GM12891 (cell line): ENCODE measurements around the gene ABCF2.

Source experiments
- PAX5 ChIP-seq: IDR thresholded peaks from 2 replicates; pipeline ENCODE4 v1.6.1; 2011; ENCODE audit warnings: low read length, moderate library complexity, mild to moderate bottlenecking; ENCODE audit not compliant: insufficient read depth, severe bottlenecking
- POLR2A ChIP-seq: IDR thresholded peaks from 2 replicates; pipeline ENCODE4 v1.6.1; 2011; ENCODE audit warnings: low read depth, low read length, control low read depth
- POLR2AphosphoS5 ChIP-seq: IDR thresholded peaks from 2 replicates; pipeline ENCODE4 v1.6.1; 2011; ENCODE audit warnings: low read depth, low read length, control low read depth
- POU2F2 ChIP-seq: IDR thresholded peaks from 2 replicates; pipeline ENCODE4 v1.6.1; 2011; ENCODE audit warnings: low read depth, mild to moderate bottlenecking, control low read depth, low read length, moderate library complexity
- SPI1 ChIP-seq: IDR thresholded peaks from 2 replicates; pipeline ENCODE4 v1.6.1; 2011; ENCODE audit warnings: low read depth, low read length, control low read depth
- TAF1 ChIP-seq: IDR thresholded peaks from 2 replicates; pipeline ENCODE4 v1.6.1; 2011; ENCODE audit warnings: low read depth, low read length, control low read depth

- TF ChIP-seq POLR2AphosphoS5 (no peak), POLR2A (no peak), POU2F2 (no peak), SPI1 (no peak), PAX5 (no peak), TAF1 (no peak)
Measured at GRCh38 chr7:151246851-151247580, 20.0 kb upstream of the ABCF2 start.
